Fibroblast of skin of right biceps (primary cell): ENCODE measurements around the gene VLDLR.
A peak's percentile ranks its signal among the peaks of the same experiment; 100 is the strongest.

ENCODE experiments used
- DNase-seq: peaks from one replicate; pipeline ENCODE4 v3.0.0-alpha.2; 2013

Gene VLDLR

GRCh38 chr9:2622461-2623287, 1.1 kb downstream of the VLDLR start:
- peak; percentile 30 for DNase-seq

- peak; percentile 25 for DNase-seq
Observed at GRCh38 chr9:2623288-2624050, 1.9 kb downstream of the VLDLR start.

- DNase-seq, result no peak
Observed at GRCh38 chr9:2624051-2624682, 2.6 kb downstream of the VLDLR start.

GRCh38 chr9:2625427-2625826, 3.8 kb downstream of the VLDLR start:
- no peak for DNase-seq

- no peak for DNase-seq
Observed at GRCh38 chr9:2628919-2629318, 7.3 kb downstream of the VLDLR start.

DNA sequence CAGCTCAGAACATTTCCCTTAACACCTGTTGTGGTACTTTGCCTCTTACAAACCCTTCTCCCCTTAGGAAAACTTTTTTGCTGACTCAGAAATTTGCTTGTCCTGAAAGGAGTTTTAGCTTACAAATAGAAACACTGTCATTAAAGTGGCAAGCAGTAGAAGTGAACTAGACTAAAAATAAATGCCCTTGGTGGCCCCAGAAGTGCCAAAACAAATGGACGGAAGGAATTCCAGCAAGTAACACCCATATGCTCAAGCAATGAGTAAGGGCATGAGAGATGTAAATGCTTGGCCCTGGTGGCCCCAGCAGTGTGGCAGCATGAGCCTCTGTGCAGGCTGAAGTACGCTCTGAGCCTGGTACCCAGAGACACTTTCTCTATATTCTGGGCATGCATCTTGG, 8.6 kb downstream of the VLDLR start:
- DNase-seq, result no peak

DNA sequence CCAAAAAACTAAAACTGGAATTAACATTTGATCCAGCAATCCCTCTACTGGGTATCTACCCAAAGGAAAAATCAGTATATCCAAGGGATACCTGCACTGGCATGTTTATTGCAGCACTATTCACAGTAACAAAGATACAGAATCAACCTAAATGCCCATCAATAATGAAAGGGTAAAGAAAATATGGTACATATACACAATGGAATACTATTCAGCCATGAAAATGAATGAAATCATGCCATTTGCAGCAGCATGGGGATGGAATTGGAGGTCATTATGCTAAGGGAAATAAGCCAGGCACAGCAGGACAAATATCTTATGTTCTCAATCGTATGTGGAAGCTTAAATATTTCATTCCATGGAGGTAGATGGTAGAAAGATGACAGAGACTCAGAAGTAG, 9.7 kb downstream of the VLDLR start:
- no peak for DNase-seq

GRCh38 chr9:2634153-2634552, 12.6 kb downstream of the VLDLR start:
- no peak for DNase-seq

GRCh38 chr9:2634818-2635217, 13.2 kb downstream of the VLDLR start:
- no peak for DNase-seq

DNA sequence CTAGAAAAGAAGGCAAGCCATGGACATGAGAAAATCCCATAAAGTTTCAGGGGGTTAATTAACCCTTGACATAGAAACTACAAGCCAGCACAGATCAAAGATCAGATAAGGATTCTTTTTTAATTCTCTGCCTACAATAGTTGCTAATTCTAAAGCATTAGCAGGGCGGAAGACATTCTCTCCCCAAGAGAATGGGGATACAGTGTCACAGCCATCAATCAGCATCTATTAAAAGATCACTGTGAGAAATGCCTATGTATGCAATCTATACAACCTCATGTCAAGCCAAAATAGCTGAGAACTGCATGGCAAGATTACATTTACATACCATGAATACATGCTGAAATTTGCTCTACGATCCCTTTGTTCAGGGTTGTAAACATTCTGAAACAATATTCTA, 14.3 kb downstream of the VLDLR start:
- DNase-seq, result no peak

- no peak for DNase-seq
Observed at GRCh38 chr9:2637390-2637789, 15.8 kb downstream of the VLDLR start.

- DNase-seq, result no peak
Observed at GRCh38 chr9:2638871-2639673, 17.5 kb downstream of the VLDLR start.

DNA sequence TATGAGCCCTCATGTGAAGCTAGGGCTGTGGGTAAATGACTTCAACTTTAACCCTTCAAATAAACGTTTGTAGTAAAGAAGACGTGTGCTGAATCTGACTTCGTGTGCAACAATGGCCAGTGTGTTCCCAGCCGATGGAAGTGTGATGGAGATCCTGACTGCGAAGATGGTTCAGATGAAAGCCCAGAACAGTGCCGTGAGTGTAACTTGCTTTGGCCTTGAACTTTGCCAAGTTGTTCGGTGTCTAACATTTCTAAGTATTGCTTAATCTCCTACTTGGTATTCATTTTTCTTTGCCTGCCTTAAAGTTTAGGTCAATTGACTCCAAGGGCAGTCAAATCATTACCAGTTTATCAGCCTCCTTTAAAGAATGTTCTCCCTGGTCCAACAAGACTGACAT, 18.2 kb downstream of the VLDLR start:
- no peak for DNase-seq

- DNase-seq, result no peak
Observed at GRCh38 chr9:2640570-2640969, 19.0 kb downstream of the VLDLR start.

GRCh38 chr9:2641033-2641432, 19.4 kb downstream of the VLDLR start:
- DNase-seq, result no peak

DNA sequence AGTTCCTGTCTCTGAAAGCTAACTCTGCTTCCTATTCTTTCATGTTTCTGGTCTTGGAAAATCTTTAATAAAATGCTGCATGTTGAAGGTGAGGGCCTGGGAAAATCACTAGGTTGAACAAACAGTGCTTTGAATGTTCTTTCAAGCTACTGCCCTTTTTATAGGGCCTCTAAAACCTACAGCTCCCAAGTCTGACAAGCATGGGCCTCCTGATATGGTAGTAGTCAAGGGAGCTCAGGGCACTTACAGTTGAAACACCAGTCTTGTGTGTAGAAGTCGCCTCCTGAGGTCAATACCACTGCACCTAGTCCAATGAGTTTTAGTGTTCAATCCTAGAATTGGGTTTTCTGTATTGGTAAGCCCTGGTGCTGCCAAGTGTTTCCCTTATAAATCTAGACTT, 20.5 kb downstream of the VLDLR start:
- DNase-seq, result no peak

- no peak for DNase-seq
Observed at GRCh38 chr9:2645569-2645968, 24.0 kb downstream of the VLDLR start.

DNA sequence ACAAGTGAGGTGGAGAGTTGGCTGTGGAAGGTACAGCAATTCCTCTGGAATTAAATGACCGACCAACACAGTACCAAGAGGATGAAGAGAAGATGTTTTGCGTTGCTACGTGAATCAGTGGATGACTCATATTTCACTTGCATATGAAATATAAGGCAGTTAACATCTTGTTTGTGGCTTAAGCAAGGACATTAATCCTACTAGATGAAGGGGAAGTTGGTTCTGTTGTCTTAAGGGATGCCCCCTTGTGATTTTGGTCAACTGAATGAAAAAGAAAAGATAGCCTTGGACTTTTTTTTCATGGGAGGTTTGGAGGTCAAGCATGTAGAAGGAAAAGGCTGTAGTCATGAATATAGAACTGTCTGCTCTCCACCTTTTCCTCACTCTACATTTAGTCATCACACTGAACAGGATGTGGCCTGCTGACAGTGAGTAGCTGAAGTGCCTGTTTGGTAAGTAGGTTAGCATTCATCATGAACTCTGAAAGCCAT, 33.9 kb downstream of the VLDLR start:
- DNase-seq, result peak; percentile 95

- DNase-seq, result no peak
Observed at GRCh38 chr9:2657427-2657826, 35.8 kb downstream of the VLDLR start.

- DNase-seq, result no peak
Observed at GRCh38 chr9:2662496-2662895, 40.9 kb downstream of the VLDLR start.

DNA sequence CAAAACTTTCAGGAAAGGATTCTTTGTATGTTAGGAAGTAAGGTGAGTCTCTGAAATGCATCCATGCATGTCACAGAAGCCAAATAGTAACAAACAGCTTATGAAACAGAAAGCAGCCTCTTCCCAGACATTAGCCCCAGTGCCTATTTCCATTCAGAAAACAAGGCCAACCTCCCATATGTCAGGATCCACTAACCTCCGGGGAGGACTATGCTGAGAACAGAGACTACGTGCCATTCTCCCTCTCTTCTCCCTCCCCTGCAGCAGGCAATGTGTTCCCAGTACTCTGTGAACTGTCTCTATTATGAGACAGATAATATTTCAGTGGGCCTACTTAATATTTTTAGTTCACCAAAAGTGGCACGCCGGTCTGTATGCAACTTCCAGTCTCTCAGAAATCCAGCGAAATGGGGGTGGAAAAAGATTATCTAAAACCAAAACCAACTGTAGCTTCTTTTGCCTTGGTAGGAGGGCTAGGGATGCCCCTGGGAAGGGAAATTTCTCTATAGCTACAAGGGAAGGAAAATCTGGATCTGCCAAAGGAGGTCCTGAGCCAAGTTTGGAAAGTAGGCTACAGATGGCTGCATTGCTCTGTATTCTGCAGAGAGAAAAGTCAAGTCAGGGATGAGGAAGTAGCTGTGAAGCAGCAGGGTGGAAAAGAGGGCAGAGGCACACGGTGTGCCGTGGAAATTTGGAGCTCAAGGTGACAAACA, 42.0 kb downstream of the VLDLR start:
- DNase-seq, result no peak
